H1 (cell line): Measurements from ENCODE around the gene SLC1A1. TPM values are rescaled to one million over a fixed set of nuclear protein-coding genes. Genes with fewer than 3 reads are reported as not detected.

Source experiments
- CTCF ChIA-PET: fragments of 300-600 bp; sonication (Branson Sonifier 250); formaldehyde crosslinking; loops from one replicate; lab custom pipeline; 2021; ENCODE audit not compliant: partially characterized antibody; lab: Charles Lee
- POLR2A ChIA-PET: fragments of 300-600 bp; sonication (Branson Sonifier 250); formaldehyde crosslinking; loops from one replicate; lab custom pipeline; 2021; ENCODE audit warnings: inconsistent platforms; ENCODE audit not compliant: partially characterized antibody; lab: Charles Lee
- DNase-seq, 2 experiments: peaks; one replicate each; pipeline versions ENCODE4 v3.0.0 to v3.0.0-alpha.2; 2010 to 2022; ENCODE audit warnings: low spot score in 2 of 2, low read depth in 1 of 2, mixed read lengths in 1 of 2
- FAIRE-seq: peaks from 2 replicates; lab custom pipeline; 2011; peaks lifted over from hg19 to GRCh38; lab: Jason Lieb, UNC
- H2AFZ ChIP-seq: 2 replicates; pipeline ENCODE4 v1.8.1; 2012; ENCODE audit warnings: low read length, inconsistent platforms
- H2AK5ac ChIP-seq: 2 replicates; pipeline ENCODE4 v1.6.1; 2013; ENCODE audit warnings: low read depth, low read length
- H2BK120ac ChIP-seq: replicated peaks from 2 replicates; pipeline ENCODE3; 2013; ENCODE audit warnings: low read depth, low read length, inconsistent platforms
- H2BK12ac ChIP-seq: 2 replicates; pipeline ENCODE4 v1.6.1; 2013; ENCODE audit warnings: low read depth, low read length
- H2BK15ac ChIP-seq: 2 replicates; pipeline ENCODE4 v1.6.1; 2013; ENCODE audit warnings: low read length
- H2BK20ac ChIP-seq: 2 replicates; pipeline ENCODE4 v1.6.1; 2013; ENCODE audit warnings: low read length
- H2BK5ac ChIP-seq: 2 replicates; pipeline ENCODE4 v1.6.1; 2013; ENCODE audit warnings: low read depth, low read length
- H3K14ac ChIP-seq: 2 replicates; pipeline ENCODE4 v1.6.1; 2013; ENCODE audit warnings: inconsistent platforms; ENCODE audit not compliant: insufficient read length
- H3K18ac ChIP-seq: 2 replicates; pipeline ENCODE4 v1.6.1; 2013; ENCODE audit warnings: low read length; ENCODE audit errors: extremely low read depth
- H3K23ac ChIP-seq: 2 replicates; pipeline ENCODE4 v1.6.1; 2013; ENCODE audit warnings: inconsistent platforms; ENCODE audit not compliant: insufficient read length
- H3K23me2 ChIP-seq: 2 replicates; pipeline ENCODE4 v1.6.1; 2013; ENCODE audit warnings: low read depth, low read length
- H3K27ac ChIP-seq: 2 replicates; pipeline ENCODE4 v1.6.1; 2011; ENCODE audit warnings: low read depth, low read length, inconsistent platforms
- H3K27me3 ChIP-seq, 4 experiments: replicated peaks in 1 of 4; 1 replicate in 1 of 4; 2 replicates in 3 of 4; pipeline versions ENCODE4 v1.6.1 to v1.8.1; 2011 to 2013; ENCODE audit warnings: low read length in 3 of 4, mild to moderate bottlenecking in 3 of 4, inconsistent platforms in 2 of 4, mixed read lengths in 2 of 4, moderate library complexity in 1 of 4; ENCODE audit not compliant: control insufficient read depth in 3 of 4, insufficient read depth in 3 of 4; ENCODE audit errors: extremely low read depth in 1 of 4
- H3K36me3 ChIP-seq, 4 experiments: 2 replicates each; pipeline versions ENCODE4 v1.6.1 to v1.8.1; 2011 to 2013; ENCODE audit warnings: mild to moderate bottlenecking in 4 of 4, low read length in 3 of 4, moderate library complexity in 2 of 4, control low read depth in 1 of 4, inconsistent platforms in 1 of 4; ENCODE audit not compliant: insufficient read depth in 4 of 4, control insufficient read depth in 2 of 4
- H3K4ac ChIP-seq: replicated peaks from 2 replicates; pipeline ENCODE3; 2013; ENCODE audit warnings: low read length, low read depth, mixed read lengths, inconsistent platforms; ENCODE audit not compliant: insufficient read length
- H3K4me1 ChIP-seq, 4 experiments: replicated peaks in 1 of 4; 1 replicate in 1 of 4; 2 replicates in 3 of 4; pipeline versions ENCODE4 v1.6.1 to v1.8.1; 2011 to 2013; ENCODE audit warnings: low read length in 3 of 4, inconsistent platforms in 2 of 4, mixed read lengths in 1 of 4; ENCODE audit not compliant: insufficient read depth in 4 of 4, control insufficient read depth in 3 of 4
- H3K4me2 ChIP-seq, 2 experiments: 2 replicates each; pipeline versions ENCODE4 v1.6.1 to v1.8.1; 2011 to 2013; ENCODE audit warnings: low read depth in 2 of 2, low read length in 2 of 2, control low read depth in 1 of 2, inconsistent platforms in 1 of 2, mild to moderate bottlenecking in 1 of 2; ENCODE audit not compliant: insufficient read depth in 1 of 2
- H3K4me3 ChIP-seq, 4 experiments: fragments of 200-600, 300-600 bp in 1 of 4; sonication (generic), shearing (Covaris generic), sonication (Bioruptor Twin) in 1 of 4; 2 replicates each; pipeline versions ENCODE4 v1.5.1 to v1.8.1; 2011 to 2016; ENCODE audit warnings: low read length in 4 of 4, low read depth in 3 of 4, control low read depth in 2 of 4, inconsistent platforms in 2 of 4, mild to moderate bottlenecking in 2 of 4, mixed read lengths in 1 of 4, moderate library complexity in 1 of 4; ENCODE audit not compliant: insufficient read depth in 2 of 4; ENCODE audit errors: extremely low read depth in 1 of 4
- H3K56ac ChIP-seq: replicated peaks from 2 replicates; pipeline ENCODE3; 2013; ENCODE audit warnings: low read depth, mild to moderate bottlenecking, mixed read lengths, low read length, inconsistent platforms; ENCODE audit not compliant: insufficient read length
- H3K79me1 ChIP-seq: 2 replicates; pipeline ENCODE4 v1.6.1; 2013; ENCODE audit warnings: low read depth, low read length, control low read depth
- H3K79me2 ChIP-seq, 2 experiments: 2 replicates each; pipeline versions ENCODE4 v1.6.1 to v1.8.1; 2012 to 2013; ENCODE audit warnings: low read length in 2 of 2, mild to moderate bottlenecking in 2 of 2, inconsistent platforms in 1 of 2; ENCODE audit not compliant: insufficient read depth in 2 of 2, control insufficient read depth in 1 of 2
- H3K9ac ChIP-seq, 4 experiments: replicated peaks in 1 of 4; 1 replicate in 1 of 4; 2 replicates in 3 of 4; pipeline versions ENCODE4 v1.6.1 to v1.8.1; 2011 to 2013; ENCODE audit warnings: low read depth in 3 of 4, low read length in 3 of 4, control low read depth in 2 of 4, mild to moderate bottlenecking in 2 of 4, moderate library complexity in 2 of 4, inconsistent platforms in 1 of 4; ENCODE audit errors: extremely low read depth in 1 of 4
- H3K9me3 ChIP-seq, 2 experiments: 2 replicates each; pipeline versions ENCODE4 v1.6.1 to v1.8.1; 2012 to 2013; ENCODE audit warnings: mild to moderate bottlenecking in 2 of 2, moderate library complexity in 2 of 2, control low read depth in 1 of 2, inconsistent platforms in 1 of 2, low read depth in 1 of 2, low read length in 1 of 2, mixed read lengths in 1 of 2; ENCODE audit not compliant: insufficient read depth in 2 of 2
- H4K20me1 ChIP-seq, 2 experiments: replicated peaks in 1 of 2; 2 replicates each; pipeline versions ENCODE3 to v1.8.1; 2011 to 2013; ENCODE audit warnings: inconsistent platforms in 2 of 2, low read length in 2 of 2, mild to moderate bottlenecking in 1 of 2; ENCODE audit not compliant: insufficient read depth in 2 of 2, control insufficient read depth in 1 of 2
- H4K5ac ChIP-seq: 2 replicates; pipeline ENCODE4 v1.6.1; 2013; ENCODE audit warnings: low read length, low read depth, mixed read lengths, inconsistent platforms; ENCODE audit not compliant: insufficient read length
- H4K8ac ChIP-seq: 2 replicates; pipeline ENCODE4 v1.8.0; 2013; ENCODE audit warnings: mild to moderate bottlenecking, moderate library complexity, low read length, inconsistent platforms; ENCODE audit not compliant: insufficient read depth; ENCODE audit errors: extremely low read depth
- H4K91ac ChIP-seq: replicated peaks from 2 replicates; pipeline ENCODE3; 2013; ENCODE audit warnings: low read length, mixed read lengths, inconsistent platforms; ENCODE audit not compliant: insufficient read length
- CBX8 ChIP-seq: fragments of 300-800, 300-1000 bp; sonication (generic); IDR thresholded peaks from 2 replicates; pipeline ENCODE4 v1.7.1; 2016; ENCODE audit warnings: low read depth, low read length, borderline replicate concordance
- CHD1 ChIP-seq: IDR thresholded peaks from 2 replicates; pipeline ENCODE4 v1.6.1; 2012; ENCODE audit warnings: low read depth, low read length, improper control_type of control experiment
- GTF2F1 ChIP-seq: IDR thresholded peaks from 2 replicates; pipeline ENCODE4 v1.6.1; 2012; ENCODE audit warnings: low read depth, low read length, improper control_type of control experiment, borderline replicate concordance
- PHF8 ChIP-seq: fragments of 200-600 bp; sonication (generic); conservative IDR thresholded peaks from 2 replicates; pipeline ENCODE4 v1.7.1; 2012; ENCODE audit warnings: low read depth, mild to moderate bottlenecking, inconsistent platforms, low read length, moderate library complexity
- POU5F1 ChIP-seq: IDR thresholded peaks from 2 replicates; pipeline ENCODE4 v1.6.1; 2011; ENCODE audit warnings: low read depth, mild to moderate bottlenecking, low read length, moderate library complexity
- SIN3A ChIP-seq, 2 experiments: IDR thresholded peaks in 1 of 2; conservative IDR thresholded peaks in 1 of 2; 2 replicates each; pipeline ENCODE4 v1.6.1; 2011 to 2012; ENCODE audit warnings: low read length in 2 of 2, improper control_type of control experiment in 1 of 2, low read depth in 1 of 2, mild to moderate bottlenecking in 1 of 2
- SIX5 ChIP-seq: IDR thresholded peaks from 2 replicates; pipeline ENCODE4 v1.6.1; 2011; ENCODE audit warnings: mild to moderate bottlenecking, low read depth, low read length
- TAF1 ChIP-seq: IDR thresholded peaks from 2 replicates; pipeline ENCODE4 v1.6.1; 2011; ENCODE audit warnings: mild to moderate bottlenecking, low read depth, low read length
- TAF7 ChIP-seq: optimal IDR thresholded peaks from 2 replicates; pipeline ENCODE3; 2011; ENCODE audit warnings: low read depth, mild to moderate bottlenecking, inconsistent platforms, low read length, moderate library complexity, borderline replicate concordance
- TCF12 ChIP-seq: IDR thresholded peaks from 2 replicates; pipeline ENCODE4 v1.6.1; 2011; ENCODE audit warnings: low read depth, mild to moderate bottlenecking, low read length
- TEAD4 ChIP-seq: IDR thresholded peaks from 2 replicates; pipeline ENCODE4 v1.6.1; 2012; ENCODE audit warnings: low read depth, low read length, inconsistent platforms, mixed read lengths
- WGBS, 2 experiments: shearing (Covaris generic) in 1 of 2; methylation state at CpG; one replicate each; pipeline versions ENCODE4 v1.1.6 to v1.1.7; 2013 to 2015; ENCODE audit warnings: low lambda C conversion rate in 2 of 2, mixed read lengths in 2 of 2, inconsistent platforms in 1 of 2, low coverage in 1 of 2, missing lambda C conversion rate in 1 of 2; ENCODE audit not compliant: insufficient replicate concordance in 2 of 2, insufficient coverage in 1 of 2, insufficient read length in 1 of 2; ENCODE audit errors: extremely low coverage in 1 of 2, missing lambda C conversion rate in 1 of 2; 5-methylcytosine and 5-hydroxymethylcytosine counted together
- polyA plus RNA-seq, 7 experiments: library from polyadenylated mRNA; depleted of rRNA in 3 of 7; stranded (reverse) in 5 of 7; unstranded in 2 of 7; fragments of >200 nt in 5 of 7; fragments of 200-250 nt in 2 of 7; gene quantifications; 1 replicate in 5 of 7; 2 replicates in 1 of 7; 4 replicates in 1 of 7; pipeline versions ENCODE4 v1.2.1 to v1.2.3, GENCODE V29; 2011 to 2013; ENCODE audit warnings: missing spikeins in 2 of 7, mixed read lengths in 2 of 7
- total RNA-seq: library from RNA; stranded (reverse); fragmentation: NEBNext Ultra II Directional; extraction: Animal tissue kit (Norgen Biotek cat#: 25700); gene quantifications from 2 replicates; pipeline ENCODE4 v1.2.1, GENCODE V29; 2021

SLC1A1 gene
- total and polyA plus RNA-seq, 2 of the 8 experiments (the other 6 are each of a cell fraction or from before 2014, with no cell fraction given): 4.7 to 11.7 TPM

DNA sequence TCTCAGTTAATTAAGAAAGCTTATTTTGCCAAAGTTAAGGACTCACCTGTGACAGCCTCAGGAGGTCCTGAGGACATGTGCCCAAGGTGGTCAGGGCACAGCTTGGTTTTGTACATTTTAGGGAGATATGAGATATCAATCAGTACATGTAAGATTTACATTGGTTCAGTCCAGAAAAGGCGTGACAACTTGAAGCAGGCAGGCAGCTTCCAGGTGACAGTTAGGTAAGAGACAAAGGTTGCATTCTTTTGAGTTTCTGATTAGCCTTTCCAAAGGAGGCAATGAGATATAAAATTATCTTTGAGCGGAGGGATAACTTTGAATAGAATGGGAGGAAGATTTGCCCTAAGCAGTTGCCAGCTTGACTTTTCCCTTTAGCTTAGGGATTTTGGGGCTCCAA lies 47.8 kb downstream of the SLC1A1 start:
- Histone ChIP-seq H3K79me1 (no peaks in the 10 kb centered on the region), H3K9ac (no peak overlapping the region), H4K5ac (no peak overlapping the region), H4K8ac (no peak overlapping the region), H3K23ac (no peak overlapping the region), H4K20me1 (no peaks in the 10 kb centered on the region), H2BK15ac (no peak overlapping the region), H4K91ac (no peak overlapping the region), H3K79me2 (no peaks in the 10 kb centered on the region), H2BK12ac (no peak overlapping the region), H3K4ac (no peak overlapping the region), H3K27me3 (no peaks in the 10 kb centered on the region), H2BK5ac (no peak overlapping the region), H3K23me2 (no peaks in the 10 kb centered on the region), H3K9me3 (peaks cover 3 to 4% of the 10 kb centered on the region in 2 experiments; a peak in 1 of 4 replicates), H3K27ac (no peak overlapping the region), H2BK120ac (no peak overlapping the region), H3K4me1 (peaks cover 0 to 3% (median under 1%) of the 10 kb centered on the region in 4 experiments; a peak in 3 of 7 replicates), H3K4me3 (no peak overlapping the region), H3K18ac (no peak overlapping the region), H2BK20ac (no peak overlapping the region), H3K56ac (no peak overlapping the region), H3K14ac (no peak overlapping the region), H3K4me2 (no peak overlapping the region), H2AFZ (no peak overlapping the region), H2AK5ac (no peak overlapping the region), H3K36me3 (no peaks in the 10 kb centered on the region)
- FAIRE-seq (no peak), DNase-seq (no peak)
- CTCF ChIA-PET: interaction anchor here (1.3 to 4.5 kb wide), 3 partner anchors 11 to 1037 kb away, joined by 4 to 53 read pairs (median 4); no protein-coding TSS in a partner anchor
- TF ChIP-seq TEAD4: no peak
- no peak for TF ChIP-seq TAF1
- no peak for TF ChIP-seq GTF2F1
- no peak for TF ChIP-seq TCF12
- TF ChIP-seq TAF7: no peak
- no peak for TF ChIP-seq POU5F1
- TF ChIP-seq CHD1: no peak
- no peak for TF ChIP-seq CBX8
- no peak for TF ChIP-seq PHF8
- no peak for TF ChIP-seq SIX5
- no peak for TF ChIP-seq SIN3A (conservative IDR thresholded peaks at IDR 0.05 in 1 of 2, IDR thresholded peaks at IDR 0.05 in 1 of 2; ENCODE audit: low read depth in 1 of 2, low read length in 2 of 2)
- POLR2A ChIA-PET: interaction anchor here (1.1 kb wide), 1 partner anchor 47 kb away, joined by 3 read pairs; no protein-coding TSS in a partner anchor
- WGBS, 2 experiments: 88% methylated on average over 2 of the region's 2 CpGs; no CpG with 5 or more reads in 1 of the 2 experiments
